Fibroblast of skin of left quadriceps (primary cell): ENCODE results near the gene FGF4.

Source experiments
- DNase-seq, 2 experiments: peaks; one replicate each; pipeline ENCODE4 v3.0.0-alpha.2; 2013; ENCODE audit warnings: low read depth in 2 of 2

Gene FGF4

DNA sequence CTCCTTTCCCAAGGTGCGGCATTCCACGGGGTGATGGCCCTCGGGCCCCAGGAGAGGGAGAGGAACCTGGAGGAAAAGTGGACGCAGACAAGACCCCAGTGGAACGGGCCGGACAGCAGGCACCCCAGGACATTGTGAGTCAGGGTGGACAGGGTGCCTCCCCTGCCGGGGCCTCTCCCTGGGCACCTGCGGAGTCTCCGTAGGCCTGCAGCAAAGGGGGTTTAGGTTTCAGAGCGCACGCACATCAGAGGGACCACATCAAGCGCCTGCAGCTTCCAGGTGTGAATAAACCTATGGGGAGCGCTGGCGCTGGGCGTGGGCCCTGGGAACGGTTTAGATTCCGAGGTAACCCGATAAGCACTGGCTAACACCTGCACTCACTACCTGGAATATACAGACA, 48.7 kb downstream of the FGF4 start:
- no peak for DNase-seq

DNA sequence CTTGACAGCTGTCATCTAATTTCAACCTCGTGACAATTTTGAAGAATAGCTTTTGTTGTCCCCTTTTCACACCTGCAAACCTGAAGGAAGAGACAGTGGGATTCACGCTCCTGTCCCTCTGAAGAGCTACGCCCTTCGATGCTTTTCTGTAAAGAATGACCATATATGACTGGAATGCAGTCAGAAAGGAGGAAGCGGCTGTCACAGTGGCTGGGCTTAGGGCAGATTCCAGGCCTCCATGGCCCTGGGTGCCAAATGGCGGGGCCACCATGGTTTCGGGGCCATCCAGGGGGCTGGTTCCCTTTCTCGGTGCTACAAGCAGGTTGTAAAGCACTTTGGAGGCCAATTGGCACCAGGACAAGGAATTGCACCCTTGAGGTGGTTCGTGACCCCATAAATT, 49.1 kb downstream of the FGF4 start:
- DNase-seq, result no peak

DNA sequence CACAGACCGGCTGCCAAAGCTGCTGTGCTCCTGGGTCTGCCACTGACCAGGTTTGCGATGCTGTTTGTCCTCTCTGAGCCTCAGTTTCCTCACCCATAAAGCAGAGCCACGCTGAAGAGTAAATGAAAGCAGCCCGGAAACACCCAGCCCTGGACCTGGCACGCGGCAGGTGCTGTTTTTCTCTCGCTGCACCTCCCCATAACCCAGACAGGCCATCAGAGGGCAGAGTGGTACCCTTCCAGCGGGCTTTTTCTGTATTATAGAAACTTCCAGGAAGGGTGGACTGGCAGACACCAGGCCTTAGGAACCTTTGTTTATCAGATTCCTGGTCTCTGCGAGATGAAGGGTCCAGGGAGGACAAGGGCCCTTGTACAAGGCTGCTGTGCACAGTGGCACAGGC, 53.4 kb downstream of the FGF4 start:
- DNase-seq, result no peak

DNA sequence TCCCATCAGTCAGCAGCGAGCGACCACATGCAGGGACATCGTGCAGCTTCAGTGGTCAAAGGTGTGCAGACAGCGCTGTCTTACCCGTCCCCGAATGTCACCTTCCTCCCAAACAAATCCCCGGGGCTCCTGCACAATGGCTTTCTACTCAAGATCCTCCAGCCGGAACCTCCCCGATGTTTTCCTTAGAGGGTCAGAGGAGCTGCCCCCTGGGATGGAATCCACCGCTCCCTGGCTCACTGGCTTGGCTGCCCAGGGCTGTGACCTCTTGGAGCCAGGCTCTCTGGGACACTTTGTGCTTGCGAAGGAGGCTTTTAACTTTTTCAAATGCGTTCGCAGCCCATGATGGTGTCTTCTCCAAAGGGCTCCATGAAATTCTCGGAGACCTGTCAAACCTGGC, 54.0 kb downstream of the FGF4 start:
- no peak for DNase-seq
